Bone marrow (tissue), 2 donors: ENCODE data around the gene PEAK3.
A peak's percentile ranks its signal among the peaks of the same experiment; 100 is the strongest.

Experiments
- DNase-seq, 2 donors: peaks; one replicate each; lab custom pipeline; 2025; lab: John Stamatoyannopoulos, UW

Gene PEAK3

DNA sequence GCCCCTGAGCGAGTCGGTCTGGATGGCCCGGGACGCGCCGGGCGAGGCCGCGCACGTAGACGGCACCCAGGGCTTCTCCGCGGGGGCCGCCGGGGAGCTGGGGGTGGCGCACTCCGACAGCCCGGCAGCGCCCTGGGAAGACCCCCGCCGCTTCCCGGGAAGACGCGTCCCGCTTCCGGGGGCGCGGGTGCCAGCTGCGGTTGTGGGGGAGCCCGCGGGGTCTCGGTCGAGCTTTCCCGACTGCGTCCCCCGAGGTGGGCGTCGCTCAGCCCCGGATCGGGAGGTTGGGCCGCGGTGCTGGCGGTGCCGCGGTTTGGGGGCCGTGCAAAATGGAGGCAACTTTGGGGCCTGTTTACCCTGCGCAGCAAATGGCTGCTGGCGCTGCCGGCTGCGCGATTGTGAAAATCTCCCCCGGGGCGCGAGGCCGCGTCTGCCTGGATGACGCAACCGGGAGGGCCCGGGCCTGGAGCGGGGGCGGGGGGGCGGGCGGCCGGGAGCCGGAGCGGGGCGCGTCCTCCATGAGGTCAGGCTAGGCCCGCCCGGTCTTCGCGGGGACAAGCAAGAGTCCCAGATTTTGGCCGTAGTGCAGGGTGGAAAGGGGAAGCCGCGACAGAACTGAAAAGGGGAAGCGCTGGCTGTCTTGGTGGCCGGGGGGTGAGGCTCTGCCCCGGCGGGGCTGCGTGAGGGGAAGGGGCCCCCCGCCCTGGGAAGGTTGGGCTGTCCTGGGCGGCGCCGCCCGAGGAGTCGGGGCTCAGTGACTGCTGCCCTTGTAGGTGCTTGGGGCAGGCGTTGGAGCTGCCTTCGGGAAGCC, 11.3 kb downstream of the PEAK3 start:
- DNase-seq, result peak; percentile 83 to 84

DNA sequence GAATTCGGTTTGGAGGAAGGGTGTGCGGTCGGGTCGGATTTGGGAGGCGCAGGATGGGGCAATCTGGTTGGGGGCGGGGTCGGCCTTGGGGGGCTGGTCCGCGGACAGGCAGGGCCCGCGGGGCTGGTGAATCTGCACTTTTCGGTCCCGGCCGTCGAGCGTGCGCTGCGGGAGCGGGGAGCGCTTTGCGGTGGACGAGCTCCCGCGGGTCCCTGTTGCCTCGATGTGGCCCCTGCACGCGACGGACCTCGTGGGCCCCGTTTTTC, 11.9 kb downstream of the PEAK3 start:
- DNase-seq, result peak in 1 of 2 donors; percentile 51

DNA sequence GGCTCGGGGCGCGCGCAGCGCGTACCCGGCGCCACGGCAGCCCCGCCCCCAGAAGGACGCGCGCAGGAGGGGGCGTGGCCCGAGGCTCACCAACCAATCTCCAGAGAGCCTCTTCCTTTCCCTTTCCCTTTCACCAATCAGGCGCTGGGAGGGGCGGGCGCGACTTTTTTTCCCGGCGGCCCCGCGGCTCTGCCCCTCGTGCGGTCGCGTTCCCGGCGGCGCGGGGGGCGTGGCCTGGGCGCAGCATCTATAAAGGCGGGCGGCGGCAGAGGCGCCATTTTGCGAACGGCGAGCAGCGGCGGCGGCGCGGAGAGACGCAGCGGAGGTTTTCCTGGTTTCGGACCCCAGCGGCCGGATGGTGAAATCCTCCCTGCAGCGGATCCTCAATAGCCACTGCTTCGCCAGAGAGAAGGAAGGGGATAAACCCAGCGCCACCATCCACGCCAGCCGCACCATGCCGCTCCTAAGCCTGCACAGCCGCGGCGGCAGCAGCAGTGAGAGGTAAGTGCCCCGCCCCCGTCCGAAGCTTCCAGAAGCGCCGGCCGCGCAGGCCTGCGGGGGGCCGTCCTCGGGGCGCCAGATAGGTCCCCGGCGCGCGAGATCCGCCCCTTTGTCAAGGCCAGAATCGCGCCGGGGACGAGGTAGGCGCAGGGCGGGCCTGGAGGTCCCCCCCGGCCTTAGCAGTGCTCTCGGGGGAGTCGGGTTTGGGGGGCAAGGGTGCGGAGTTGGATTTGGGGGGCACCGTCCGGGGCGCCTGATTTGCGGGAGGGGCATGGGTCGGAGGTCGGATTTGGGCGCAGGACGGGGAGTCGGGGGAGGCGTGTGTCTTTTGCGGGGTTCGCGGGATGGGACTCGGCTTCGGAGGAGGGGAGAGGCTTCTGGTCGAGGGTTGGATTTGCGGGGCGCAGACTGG, 12.5 kb downstream of the PEAK3 start:
- DNase-seq, result peak; percentile 92 to 93

DNA sequence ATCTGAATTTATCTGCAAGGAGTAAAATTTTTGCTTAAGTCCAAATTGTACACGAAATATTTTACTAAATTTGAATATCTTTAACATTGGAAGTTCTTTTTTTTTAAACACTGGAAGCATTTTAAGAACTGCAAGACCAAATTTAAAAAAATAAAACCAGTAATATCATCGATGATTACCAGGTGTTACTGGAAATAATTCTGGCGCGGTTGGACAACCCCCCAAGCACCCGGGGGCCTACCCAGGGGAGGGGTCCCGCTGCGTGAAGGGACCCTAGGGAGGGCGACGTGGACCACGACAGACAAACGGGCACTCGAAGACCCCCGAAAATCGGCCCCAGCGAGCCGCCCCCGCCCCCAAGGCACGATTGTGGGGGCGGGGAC, 13.1 kb downstream of the PEAK3 start:
- DNase-seq, result no peak

GRCh38 chr19:2268480-2268830, 13.5 kb downstream of the PEAK3 start:
- no peak for DNase-seq

DNA sequence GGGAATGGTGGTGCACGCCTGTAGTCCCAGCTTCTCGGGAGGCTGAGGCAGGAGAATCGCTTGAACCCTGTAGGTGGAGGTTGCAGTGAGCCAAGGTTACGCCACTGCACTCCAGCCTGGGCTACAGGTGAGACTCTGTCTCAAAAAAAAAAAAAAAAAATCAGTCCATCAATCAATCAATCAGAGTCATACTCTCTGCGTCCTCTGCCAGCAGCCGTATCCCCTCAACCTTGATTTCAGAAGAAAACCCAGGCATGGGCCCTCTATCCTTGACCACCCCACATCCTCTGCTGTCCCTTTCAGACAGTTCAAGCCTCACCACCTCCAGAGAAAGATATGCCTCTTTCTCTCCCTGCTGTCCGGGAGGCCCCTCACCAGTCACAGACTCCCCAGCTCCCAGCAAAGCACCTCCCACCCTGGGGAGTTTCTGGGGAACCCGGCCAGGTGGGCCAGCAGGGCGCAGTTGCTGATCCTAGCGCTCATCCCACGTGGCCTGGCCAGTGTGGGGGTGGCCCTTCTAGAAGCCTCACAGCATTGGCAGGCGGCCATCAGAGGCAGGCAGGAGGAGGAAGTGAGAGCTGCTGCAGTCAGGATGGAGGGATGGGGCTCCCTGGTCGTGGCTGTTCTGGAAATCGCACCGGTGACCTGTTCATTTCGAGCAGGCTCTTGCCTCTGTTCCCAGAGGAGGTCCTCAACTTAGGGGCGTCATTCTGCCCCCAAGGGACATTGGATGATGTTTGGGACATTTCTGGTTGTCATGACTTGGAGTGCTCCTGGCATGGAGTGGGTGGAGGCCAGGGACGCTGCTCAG, 15.6 kb downstream of the PEAK3 start:
- peak; percentile 68 for DNase-seq

DNA sequence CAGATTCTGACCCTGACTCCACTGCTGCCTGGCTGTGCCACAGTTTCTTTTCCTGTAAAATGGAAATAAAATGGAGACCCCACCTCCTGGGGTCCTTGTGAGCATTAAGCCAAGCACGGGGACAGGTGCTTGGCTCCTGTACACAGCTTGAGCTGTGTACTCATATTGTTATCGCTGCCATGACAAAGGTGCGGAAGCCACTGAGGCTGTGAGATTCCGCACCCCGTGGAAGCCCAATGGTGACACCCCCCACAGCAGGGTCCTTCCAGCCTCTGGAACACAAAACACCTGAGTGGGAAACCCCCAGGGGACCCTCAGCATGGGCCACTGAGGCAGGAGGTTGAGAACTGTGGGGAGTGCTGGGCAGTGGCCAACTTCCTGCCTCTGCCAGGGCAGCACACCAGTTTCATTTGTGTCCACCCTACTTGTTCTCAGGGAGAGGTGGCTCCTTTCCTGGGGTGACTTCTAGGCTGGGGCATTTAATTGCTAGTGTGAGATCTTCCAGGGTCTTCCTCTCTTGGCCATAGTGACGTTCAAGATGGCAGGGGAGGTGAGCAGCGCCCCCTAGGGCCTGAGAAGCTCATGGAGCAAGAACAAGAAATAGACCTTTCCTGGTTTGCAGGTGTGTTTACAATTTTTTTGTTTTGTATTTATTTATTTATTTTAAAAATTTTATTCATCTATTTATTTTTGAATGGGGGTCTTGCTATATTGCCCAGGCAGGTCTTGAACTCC, 20.4 kb downstream of the PEAK3 start:
- no peak for DNase-seq

- DNase-seq, result no peak
These were observed 21.6 kb downstream of the PEAK3 start for GRCh38 chr19:2260341-2260805.

DNA sequence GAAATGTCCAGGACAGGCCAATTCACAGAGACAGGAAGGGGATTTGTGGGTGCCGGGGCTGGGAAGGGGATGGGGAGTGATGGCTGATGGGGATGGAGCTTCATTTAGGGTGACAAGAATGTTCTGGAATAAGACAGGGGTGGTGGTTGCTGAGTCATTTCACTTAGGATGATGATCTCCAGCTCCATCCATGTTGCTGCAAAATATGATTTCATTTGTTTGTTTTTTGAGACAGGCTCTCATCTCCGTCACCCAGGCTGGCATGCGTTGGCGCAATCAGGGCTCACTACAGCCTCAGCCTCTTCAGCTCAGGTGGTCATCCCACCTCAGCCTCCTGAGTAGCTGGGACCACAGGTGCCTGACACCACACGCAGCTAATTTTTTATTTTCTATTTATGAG, 22.6 kb downstream of the PEAK3 start:
- DNase-seq, result no peak

- DNase-seq, result no peak
These were observed 25.8 kb downstream of the PEAK3 start, which contains the start of gene JSRP1 for GRCh38 chr19:2255982-2256685. JSRP1 (minus strand) TSS chr19:2256417; CDS start chr19:2255314, 1,103 bp downstream.

- DNase-seq, result no peak
These were observed 26.7 kb downstream of the PEAK3 start for GRCh38 chr19:2255112-2255845.

DNA sequence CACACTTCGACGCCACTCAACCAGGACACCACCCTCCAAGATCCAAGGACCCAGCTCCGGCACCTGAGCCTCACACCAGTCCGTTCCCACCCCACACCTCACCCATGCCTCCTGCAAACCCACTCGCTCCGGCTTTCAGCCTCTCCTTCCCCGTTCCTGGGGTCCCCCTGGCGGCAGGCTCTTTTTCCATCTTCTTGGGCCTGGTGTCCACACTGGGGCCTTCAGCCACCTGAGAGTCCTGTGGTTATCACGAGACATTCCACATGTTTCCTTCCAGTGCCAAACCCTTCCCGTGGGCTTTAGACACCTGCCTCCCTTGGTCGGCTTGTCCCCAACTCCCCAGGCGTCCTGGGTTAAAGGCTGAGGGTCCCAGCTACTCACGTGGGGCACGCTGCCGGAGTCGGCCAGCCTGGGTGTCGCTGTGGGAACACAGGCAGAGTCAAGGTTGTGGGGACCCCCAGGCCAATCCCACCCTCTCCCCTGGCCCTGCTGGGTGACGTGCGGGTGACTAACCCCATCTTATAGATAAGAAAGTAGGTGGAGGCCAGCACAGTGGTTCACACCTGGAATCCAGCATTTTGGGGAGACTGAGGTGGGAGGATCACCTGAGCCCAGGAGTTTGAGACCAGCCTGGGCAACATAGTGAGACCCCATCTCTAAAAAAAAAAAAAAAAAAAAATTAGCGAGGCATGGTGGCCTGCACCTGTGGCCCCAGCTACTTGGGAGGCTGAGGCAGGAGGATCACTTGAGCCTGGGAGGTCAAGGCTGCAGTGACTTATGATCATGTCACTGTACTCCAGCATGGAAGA, 27.7 kb downstream of the PEAK3 start:
- no peak for DNase-seq

GRCh38 chr19:2253106-2254063, 28.6 kb downstream of the PEAK3 start:
- peak; percentile 18 to 63 for DNase-seq

GRCh38 chr19:2252797-2253105, 29.2 kb downstream of the PEAK3 start:
- DNase-seq, result no peak

- no peak for DNase-seq
These were observed 29.7 kb downstream of the PEAK3 start for GRCh38 chr19:2252055-2252796.

- no peak for DNase-seq
These were observed 30.6 kb downstream of the PEAK3 start for GRCh38 chr19:2251106-2252054.

DNA sequence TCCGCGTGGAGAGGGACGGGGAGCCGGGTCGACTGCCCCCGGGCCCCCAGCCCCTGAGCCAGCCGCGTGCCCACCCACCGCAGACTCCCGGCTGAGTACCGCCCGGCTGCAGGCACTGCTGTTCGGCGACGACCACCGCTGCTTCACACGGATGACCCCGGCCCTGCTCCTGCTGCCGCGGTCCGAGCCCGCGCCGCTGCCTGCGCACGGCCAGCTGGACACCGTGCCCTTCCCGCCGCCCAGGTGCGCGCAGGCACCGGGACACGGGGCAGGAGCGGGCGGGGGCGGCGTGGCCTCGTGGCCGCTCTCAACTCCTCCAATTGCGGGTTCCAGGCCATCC, 31.2 kb downstream of the PEAK3 start:
- DNase-seq, result no peak
